Measurements from ENCODE around the gene HSPD1.

The HSPD1 gene

GRCh38 chr2:197437380-197437779 is 62.3 kb downstream of the HSPD1 start:
- Histone ChIP-seq H3K27me3 (replicated peaks; ENCODE audit: insufficient read depth, low read length) (no peaks in the 10 kb centered on the region), H3K4me3 (ENCODE audit: low read length) (no peak overlapping the region), H2AFZ (ENCODE audit: low read length) (no peak overlapping the region), H3K9me3 (replicated peaks; ENCODE audit: insufficient read depth, low read length) (no peaks in the 10 kb centered on the region), H4K20me1 (ENCODE audit: insufficient read depth, low read length) (peaks cover 5% of the 10 kb centered on the region), H3K4me1 (ENCODE audit: low read length) (peaks cover 16% of the 10 kb centered on the region), H3K9me2 (replicated peaks; ENCODE audit: insufficient read depth, low read length) (no peaks in the 10 kb centered on the region), H3K4me2 (ENCODE audit: low read depth, low read length) (no peak overlapping the region), H3F3A (ENCODE audit: insufficient read depth, low read length) (no peaks in the 10 kb centered on the region), H3K36me3 (replicated peaks; ENCODE audit: insufficient read depth, low read length) (no peaks in the 10 kb centered on the region), H3K9ac (ENCODE audit: low read length) (no peak overlapping the region), H3K79me2 (ENCODE audit: low read length) (peaks cover 31% of the 10 kb centered on the region), H3K27ac (ENCODE audit: low read length) (no peak overlapping the region)
- TF ChIP-seq, protein P1, sequence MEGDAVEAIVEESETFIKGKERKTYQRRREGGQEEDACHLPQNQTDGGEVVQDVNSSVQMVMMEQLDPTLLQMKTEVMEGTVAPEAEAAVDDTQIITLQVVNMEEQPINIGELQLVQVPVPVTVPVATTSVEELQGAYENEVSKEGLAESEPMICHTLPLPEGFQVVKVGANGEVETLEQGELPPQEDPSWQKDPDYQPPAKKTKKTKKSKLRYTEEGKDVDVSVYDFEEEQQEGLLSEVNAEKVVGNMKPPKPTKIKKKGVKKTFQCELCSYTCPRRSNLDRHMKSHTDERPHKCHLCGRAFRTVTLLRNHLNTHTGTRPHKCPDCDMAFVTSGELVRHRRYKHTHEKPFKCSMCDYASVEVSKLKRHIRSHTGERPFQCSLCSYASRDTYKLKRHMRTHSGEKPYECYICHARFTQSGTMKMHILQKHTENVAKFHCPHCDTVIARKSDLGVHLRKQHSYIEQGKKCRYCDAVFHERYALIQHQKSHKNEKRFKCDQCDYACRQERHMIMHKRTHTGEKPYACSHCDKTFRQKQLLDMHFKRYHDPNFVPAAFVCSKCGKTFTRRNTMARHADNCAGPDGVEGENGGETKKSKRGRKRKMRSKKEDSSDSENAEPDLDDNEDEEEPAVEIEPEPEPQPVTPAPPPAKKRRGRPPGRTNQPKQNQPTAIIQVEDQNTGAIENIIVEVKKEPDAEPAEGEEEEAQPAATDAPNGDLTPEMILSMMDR (IDR thresholded peaks at IDR 0.05; ENCODE audit: low read length), result no peak
- TF ChIP-seq EZH2phosphoT487 (IDR thresholded peaks at IDR 0.05; ENCODE audit: low read length) (no peak), EZH2 (optimal IDR thresholded peaks at IDR 0.05; ENCODE audit: low read depth, low read length) (no peak)
- DNase-seq, result no peak
